ENCODE results near the gene NUB1.

The NUB1 gene

DNA sequence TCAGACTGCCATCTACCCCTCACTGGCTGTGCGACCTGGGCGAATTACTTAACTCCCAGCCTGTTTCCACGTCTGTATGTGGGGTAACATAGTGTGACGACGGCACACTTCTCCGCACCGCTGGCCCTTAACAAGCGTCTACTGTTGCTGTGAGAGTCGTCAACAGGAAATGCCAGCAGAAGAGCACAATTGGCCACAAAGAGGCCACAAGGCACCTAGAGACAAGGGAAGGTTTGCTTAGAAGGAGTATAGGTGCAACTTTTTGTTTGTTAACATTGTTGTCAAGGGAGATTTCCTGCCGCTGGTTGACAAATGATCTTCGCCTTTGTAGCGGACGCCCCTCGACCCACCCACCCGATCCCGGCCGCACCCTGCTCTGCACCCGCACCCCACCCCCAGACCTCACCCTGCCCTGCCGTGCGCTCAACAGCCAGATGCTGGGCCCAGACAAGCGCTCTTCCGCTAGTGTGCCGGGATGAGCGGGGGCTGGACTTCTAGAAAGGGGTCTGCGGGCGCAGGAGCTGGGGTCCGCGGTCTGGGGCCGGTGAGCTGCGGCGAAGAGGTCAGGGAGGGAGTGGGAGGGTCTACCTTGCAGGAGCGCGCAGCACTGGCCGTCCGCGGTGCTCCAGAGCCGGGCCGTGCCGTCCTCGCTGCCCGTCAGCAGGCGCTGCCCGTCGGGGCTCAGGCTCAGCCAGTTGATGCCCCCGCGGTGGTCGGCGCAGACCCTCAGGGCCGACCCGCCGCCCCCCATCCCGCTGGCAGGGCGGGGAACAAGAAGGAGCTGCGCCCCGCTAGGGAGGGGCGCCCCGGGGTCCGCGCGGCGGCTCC, 67.4 kb downstream of the NUB1 start:
- DNase-seq, result peak; percentile 34

DNA sequence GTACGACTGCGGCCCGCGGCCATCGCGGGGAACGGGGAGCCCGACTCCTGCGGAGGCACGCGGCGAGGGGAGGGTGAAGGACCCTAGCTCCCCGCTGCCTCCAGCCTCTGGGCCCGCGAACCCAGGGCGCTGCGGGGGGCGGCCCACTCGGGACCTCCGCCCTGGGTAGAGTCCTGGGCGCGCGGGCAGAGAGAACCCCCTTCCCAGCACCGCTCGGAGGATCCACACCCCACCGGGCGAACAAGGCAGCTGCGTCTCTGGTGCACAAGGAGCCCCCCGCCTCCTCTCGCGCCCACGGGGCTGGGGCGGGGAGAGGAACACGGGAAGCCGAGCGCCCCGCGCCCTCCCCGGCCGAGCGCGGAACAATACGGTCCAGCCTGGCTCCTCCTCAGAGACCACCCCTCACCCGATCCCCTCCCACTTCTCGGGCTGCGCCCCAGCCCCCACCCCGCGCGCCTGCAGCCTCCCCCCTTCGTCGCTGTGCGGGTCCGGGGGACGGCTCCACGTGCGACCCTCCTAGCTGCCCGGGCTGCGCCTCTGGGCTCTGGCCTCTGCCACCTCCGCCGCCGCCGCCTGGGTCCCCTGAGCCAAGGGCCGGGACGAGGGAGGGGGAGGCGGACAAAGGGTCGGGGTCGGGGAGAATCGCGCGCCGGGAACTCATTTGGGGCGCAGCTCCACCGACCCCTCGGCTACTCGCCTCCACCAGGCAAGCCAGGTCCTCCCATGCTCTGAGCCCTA, 68.2 kb downstream of the NUB1 start, which contains the start of gene WDR86:
WDR86 (minus strand) TSS at position 372 of the 738 bp plus-strand sequence. CDS start 449 bp downstream, outside the sequence.
- DNase-seq, result no peak

GRCh38 chr7:151410405-151411390, 69.1 kb downstream of the NUB1 start:
- no peak for DNase-seq

- DNase-seq, result no peak
Observed at GRCh38 chr7:151411551-151411950, 69.9 kb downstream of the NUB1 start.

DNA sequence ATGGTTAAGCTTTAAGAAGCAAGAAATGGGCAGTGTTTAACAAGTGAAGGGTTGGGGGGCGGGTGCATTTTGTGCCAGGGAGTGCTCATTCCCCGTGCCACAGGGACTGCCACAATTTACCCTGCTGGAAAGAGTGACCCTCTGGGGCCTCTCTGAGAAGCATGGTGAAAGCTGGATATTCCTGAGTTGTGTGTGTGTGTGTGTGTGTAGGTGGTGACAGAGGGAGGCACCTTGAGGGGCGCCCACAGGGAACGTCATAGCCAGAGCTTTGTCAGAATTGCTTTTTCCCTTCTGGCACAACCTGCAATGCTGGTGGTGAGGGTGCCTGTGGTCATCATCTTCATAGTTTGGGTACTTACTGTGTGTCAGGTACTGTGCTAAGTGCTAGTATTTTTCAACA, 70.7 kb downstream of the NUB1 start:
- no peak for DNase-seq

- no peak for DNase-seq
Observed at GRCh38 chr7:151413241-151413640, 71.6 kb downstream of the NUB1 start.

- no peak for DNase-seq
Observed at GRCh38 chr7:151415375-151416105, 73.9 kb downstream of the NUB1 start.

DNA sequence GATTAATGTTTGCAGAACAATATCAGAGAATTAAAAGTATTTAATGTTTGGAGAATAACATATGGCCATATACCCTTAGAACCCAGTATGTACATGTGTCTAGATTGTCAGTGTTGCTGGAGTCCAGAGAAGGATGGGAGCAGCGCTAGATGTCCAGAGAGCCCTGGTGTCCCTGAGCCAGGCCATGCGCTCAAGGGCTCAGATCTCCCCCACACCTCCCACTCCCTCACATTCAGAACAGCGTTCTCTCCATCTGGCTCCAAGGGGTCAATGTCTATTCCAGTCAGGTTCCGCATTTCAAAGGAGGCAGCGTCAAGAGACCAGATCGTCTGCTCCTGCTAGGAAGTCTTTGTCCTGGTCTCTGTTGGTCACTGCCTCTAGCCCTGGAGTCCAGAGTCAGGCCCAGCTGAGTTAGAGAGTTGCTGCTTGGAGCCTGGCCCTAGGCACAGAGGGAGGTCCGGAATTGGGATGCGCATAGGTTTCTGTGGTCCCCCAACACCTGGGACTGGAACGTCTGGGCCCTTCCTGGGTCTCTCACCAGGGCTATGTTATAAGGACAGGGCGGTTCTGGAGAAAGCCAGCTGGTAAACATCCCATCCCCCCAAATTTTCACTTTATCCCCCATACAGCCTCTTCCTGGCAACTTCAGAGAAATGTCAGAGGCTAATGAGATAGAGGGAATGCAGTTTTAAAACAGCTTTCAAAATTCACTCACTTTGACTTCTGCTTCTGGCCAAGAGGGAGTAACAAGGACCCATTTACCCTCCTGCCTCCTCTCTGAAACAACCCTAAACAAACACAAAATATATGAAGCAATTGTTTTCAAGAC, 74.7 kb downstream of the NUB1 start:
- no peak for DNase-seq

- DNase-seq, result no peak
Observed at GRCh38 chr7:151416941-151417315, 75.3 kb downstream of the NUB1 start.

- DNase-seq, result no peak
Observed at GRCh38 chr7:151420144-151420543, 78.5 kb downstream of the NUB1 start.

- no peak for DNase-seq
Observed at GRCh38 chr7:151422212-151422611, 80.6 kb downstream of the NUB1 start.

- DNase-seq, result no peak
Observed at GRCh38 chr7:151423226-151423625, 81.6 kb downstream of the NUB1 start.

DNA sequence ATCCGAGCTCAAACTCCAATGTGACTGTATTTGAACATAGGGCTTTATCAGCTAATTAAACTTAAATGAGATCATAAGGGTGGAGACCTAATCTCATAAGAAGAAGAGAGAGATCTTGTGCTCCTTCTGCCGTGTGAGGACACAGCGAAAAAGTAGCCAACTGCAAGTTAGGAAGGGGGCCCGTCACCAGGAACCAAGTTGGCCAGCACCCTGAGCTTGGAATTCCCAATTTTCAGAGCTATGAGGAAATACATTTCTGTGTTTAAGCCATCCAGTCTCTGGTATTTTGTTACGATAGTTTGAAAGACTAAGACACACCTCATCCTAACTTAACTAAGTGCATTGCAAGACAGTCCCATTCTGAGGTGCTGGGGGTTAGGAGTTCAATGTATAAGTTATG, 82.3 kb downstream of the NUB1 start:
- DNase-seq, result no peak

DNA sequence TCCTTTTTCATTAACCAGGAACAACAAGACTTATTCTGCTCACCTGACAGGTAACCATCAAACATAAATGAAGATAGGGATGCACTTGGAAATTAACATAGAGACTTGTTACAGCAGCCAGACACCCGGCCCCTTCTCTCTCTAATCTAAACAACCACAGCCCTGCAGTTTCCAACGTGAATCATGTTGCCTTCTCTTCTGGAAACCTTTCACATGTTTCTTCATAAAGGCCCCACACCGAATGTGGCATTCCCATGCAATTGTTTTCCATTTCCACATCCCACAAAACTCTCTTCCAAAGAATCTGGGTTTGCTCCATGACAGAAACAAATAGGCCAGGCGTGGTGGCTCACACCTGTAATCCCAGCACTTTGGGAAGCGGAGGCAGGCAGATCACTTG, 83.2 kb downstream of the NUB1 start:
- DNase-seq, result no peak

DNA sequence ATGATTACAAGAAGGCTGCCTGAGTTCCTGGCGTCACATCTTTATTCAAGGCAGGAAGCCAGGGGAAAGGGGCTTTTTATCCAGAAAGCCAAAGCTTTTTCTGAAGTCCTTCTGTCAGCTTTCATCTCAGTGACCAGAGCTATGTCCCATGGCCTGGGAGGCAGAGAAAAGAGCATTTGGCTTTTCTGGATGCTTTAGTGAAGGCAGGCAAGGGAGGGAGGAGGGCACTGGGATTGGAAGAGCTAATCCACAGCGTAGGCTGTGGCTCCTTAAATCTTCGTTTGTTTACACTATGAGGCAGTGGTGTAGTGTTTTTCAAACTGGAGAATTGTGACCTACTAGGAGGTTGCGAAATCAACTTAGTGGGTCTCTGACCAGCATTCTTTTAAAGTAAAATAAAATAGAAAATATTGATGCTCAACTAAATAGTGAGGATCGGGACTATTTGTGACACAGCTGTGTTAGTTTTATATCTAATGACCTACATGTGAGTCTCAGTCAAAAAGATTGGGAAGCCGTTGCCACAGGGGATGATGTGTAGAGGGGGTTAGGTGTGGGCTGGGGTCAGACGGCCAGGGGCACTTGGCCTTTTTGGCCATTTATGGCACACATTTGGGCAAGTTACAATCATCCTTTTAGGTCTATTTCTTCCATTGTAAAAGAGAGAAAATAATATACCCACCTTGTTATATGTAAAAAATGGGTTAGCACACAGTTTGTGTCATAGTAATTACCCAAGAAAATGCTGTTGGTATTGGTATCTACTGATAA, 84.2 kb downstream of the NUB1 start:
- DNase-seq, result no peak

- no peak for DNase-seq
Observed at GRCh38 chr7:151426441-151426903, 84.9 kb downstream of the NUB1 start.

- no peak for DNase-seq
Observed at GRCh38 chr7:151426904-151427704, 85.5 kb downstream of the NUB1 start.

DNA sequence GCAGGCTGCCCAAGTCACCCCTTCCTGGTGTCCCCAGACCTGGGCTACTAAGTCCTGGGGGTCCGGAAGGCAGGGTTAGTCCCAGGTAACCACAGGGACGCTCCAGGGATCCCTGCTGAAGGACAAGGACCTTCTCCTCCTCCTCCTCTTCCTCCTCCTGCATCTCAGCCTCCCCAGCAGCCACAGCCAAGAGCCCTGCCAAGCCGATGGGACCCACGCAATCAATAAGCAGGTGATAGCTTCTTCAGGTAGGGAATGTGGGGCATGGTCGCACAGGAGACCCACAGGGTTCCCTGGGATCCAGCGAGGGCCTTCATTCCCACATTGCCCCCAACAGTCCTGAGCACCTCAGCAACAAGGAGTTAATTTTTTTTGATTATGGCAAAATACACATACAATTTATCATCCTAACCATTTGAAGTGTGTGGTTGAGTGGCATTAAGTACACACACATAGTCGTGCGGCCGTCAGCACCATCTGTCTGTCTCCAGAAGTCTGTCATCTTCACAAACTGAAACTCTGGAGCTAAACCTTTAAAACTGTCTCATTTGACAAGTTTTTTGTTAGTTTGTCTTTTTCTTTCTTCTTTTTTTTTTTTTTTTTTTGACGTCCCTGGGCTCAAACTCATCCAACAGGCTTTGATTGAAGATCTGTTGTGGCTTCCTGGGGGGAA, 86.2 kb downstream of the NUB1 start:
- no peak for DNase-seq
